ENCODE data around the gene SYNE1. TPM values are rescaled to one million over a fixed set of nuclear protein-coding genes. Genes with fewer than 3 reads are reported as not detected.

Gene SYNE1
- total and polyA plus RNA-seq, 10 of the 15 experiments (the other 5 are each of a cell fraction or from before 2014, with no cell fraction given) = 2.3 to 28.7 (median 14.1) TPM

GRCh38 chr6:152458648-152459644 lies 178.2 kb downstream of the SYNE1 start (continued):
- TF ChIP-seq, protein P1, sequence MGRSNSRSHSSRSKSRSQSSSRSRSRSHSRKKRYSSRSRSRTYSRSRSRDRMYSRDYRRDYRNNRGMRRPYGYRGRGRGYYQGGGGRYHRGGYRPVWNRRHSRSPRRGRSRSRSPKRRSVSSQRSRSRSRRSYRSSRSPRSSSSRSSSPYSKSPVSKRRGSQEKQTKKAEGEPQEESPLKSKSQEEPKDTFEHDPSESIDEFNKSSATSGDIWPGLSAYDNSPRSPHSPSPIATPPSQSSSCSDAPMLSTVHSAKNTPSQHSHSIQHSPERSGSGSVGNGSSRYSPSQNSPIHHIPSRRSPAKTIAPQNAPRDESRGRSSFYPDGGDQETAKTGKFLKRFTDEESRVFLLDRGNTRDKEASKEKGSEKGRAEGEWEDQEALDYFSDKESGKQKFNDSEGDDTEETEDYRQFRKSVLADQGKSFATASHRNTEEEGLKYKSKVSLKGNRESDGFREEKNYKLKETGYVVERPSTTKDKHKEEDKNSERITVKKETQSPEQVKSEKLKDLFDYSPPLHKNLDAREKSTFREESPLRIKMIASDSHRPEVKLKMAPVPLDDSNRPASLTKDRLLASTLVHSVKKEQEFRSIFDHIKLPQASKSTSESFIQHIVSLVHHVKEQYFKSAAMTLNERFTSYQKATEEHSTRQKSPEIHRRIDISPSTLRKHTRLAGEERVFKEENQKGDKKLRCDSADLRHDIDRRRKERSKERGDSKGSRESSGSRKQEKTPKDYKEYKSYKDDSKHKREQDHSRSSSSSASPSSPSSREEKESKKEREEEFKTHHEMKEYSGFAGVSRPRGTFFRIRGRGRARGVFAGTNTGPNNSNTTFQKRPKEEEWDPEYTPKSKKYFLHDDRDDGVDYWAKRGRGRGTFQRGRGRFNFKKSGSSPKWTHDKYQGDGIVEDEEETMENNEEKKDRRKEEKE (IDR thresholded peaks at IDR 0.05) = no peak
- no peak for TF ChIP-seq SP1 (IDR thresholded peaks at IDR 0.05; ENCODE audit: low read depth, low read length)
- TF ChIP-seq, protein P2, sequence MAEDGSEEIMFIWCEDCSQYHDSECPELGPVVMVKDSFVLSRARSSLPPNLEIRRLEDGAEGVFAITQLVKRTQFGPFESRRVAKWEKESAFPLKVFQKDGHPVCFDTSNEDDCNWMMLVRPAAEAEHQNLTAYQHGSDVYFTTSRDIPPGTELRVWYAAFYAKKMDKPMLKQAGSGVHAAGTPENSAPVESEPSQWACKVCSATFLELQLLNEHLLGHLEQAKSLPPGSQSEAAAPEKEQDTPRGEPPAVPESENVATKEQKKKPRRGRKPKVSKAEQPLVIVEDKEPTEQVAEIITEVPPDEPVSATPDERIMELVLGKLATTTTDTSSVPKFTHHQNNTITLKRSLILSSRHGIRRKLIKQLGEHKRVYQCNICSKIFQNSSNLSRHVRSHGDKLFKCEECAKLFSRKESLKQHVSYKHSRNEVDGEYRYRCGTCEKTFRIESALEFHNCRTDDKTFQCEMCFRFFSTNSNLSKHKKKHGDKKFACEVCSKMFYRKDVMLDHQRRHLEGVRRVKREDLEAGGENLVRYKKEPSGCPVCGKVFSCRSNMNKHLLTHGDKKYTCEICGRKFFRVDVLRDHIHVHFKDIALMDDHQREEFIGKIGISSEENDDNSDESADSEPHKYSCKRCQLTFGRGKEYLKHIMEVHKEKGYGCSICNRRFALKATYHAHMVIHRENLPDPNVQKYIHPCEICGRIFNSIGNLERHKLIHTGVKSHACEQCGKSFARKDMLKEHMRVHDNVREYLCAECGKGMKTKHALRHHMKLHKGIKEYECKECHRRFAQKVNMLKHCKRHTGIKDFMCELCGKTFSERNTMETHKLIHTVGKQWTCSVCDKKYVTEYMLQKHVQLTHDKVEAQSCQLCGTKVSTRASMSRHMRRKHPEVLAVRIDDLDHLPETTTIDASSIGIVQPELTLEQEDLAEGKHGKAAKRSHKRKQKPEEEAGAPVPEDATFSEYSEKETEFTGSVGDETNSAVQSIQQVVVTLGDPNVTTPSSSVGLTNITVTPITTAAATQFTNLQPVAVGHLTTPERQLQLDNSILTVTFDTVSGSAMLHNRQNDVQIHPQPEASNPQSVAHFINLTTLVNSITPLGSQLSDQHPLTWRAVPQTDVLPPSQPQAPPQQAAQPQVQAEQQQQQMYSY (CRISPR knock-in tag; IDR thresholded peaks at IDR 0.05) = no peak
- no peak for TF ChIP-seq CHD4 (IDR thresholded peaks at IDR 0.05)
- no peak for TF ChIP-seq PML (IDR thresholded peaks at IDR 0.05; ENCODE audit: low read length)
- no peak for TF ChIP-seq FOXK2 (IDR thresholded peaks at IDR 0.05)
- TF ChIP-seq NFYB (IDR thresholded peaks at IDR 0.05; ENCODE audit: insufficient read depth, low read depth, low read length) = no peak
- TF ChIP-seq SMAD5 (IDR thresholded peaks at IDR 0.05; ENCODE audit: low read depth) = no peak
